Muscle of leg (tissue), 11 donors: ENCODE results near the gene OLFM1. TPM values are rescaled to one million over a fixed set of nuclear protein-coding genes. Genes with fewer than 3 reads are reported as not detected.
"Not testable (repeated sequence)": the region's sequence is repeated elsewhere in the genome, so short reads cannot be mapped to it uniquely, and the experiment has no call there.

Experiments used
- DNase-seq: peaks from one replicate; pipeline ENCODE4 v3.0.0; 2013
- H3K27ac ChIP-seq: one replicate; pipeline ENCODE4 v1.5.1; 2013; ENCODE audit warnings: mild to moderate bottlenecking, low read length, control low read depth
- H3K27me3 ChIP-seq: one replicate; pipeline ENCODE4 v1.6.1; 2013; ENCODE audit warnings: low read length; ENCODE audit not compliant: control insufficient read depth, insufficient read depth
- H3K36me3 ChIP-seq: one replicate; pipeline ENCODE4 v1.6.1; 2013; ENCODE audit warnings: low read length; ENCODE audit not compliant: control insufficient read depth, insufficient read depth
- H3K4me1 ChIP-seq: one replicate; pipeline ENCODE4 v1.6.1; 2013; ENCODE audit warnings: low read length; ENCODE audit not compliant: control insufficient read depth, insufficient read depth
- H3K4me3 ChIP-seq: one replicate; pipeline ENCODE4 v1.5.1; 2013; ENCODE audit warnings: low read length, control low read depth
- H3K9me3 ChIP-seq: replicated peaks from 2 replicates; pipeline ENCODE4 v1.6.1; 2013; ENCODE audit warnings: low read depth, low read length; ENCODE audit not compliant: control insufficient read depth
- WGBS: methylation state at CpG from one replicate; pipeline ENCODE4 v1.1.5; 2013; ENCODE audit warnings: missing lambda C conversion rate; ENCODE audit not compliant: insufficient coverage; 5-methylcytosine and 5-hydroxymethylcytosine counted together
- polyA plus RNA-seq, 8 donors: library from polyadenylated mRNA; unstranded; fragments of 120-200 nt; gene quantifications; one replicate each; pipeline versions ENCODE4 v1.2.1 to v1.2.3, GENCODE V29; 2013; ENCODE audit warnings: inconsistent platforms in 1 of 8, low replicate concordance in 1 of 8; ENCODE audit not compliant: insufficient read length in 8 of 8, insufficient read depth in 1 of 8
- total RNA-seq: library from RNA; stranded (reverse); fragments of 120-200 nt; gene quantifications from one replicate; pipeline ENCODE4 v1.2.4, GENCODE V29; 2013

Gene OLFM1
- total and polyA plus RNA-seq, 9 donors = 3.2 to 7.4 (median 4.7) TPM

GRCh38 chr9:135105938-135106491 is 18.5 kb downstream of the OLFM1 start:
- H3K9me3 ChIP-seq = no peaks in the 10 kb centered on the region
- H3K27ac ChIP-seq = no peak overlapping the region
- peaks cover 20% of the 10 kb centered on the region for H3K4me1 ChIP-seq
- DNase-seq = no peak
- H3K36me3 ChIP-seq = no peaks in the 10 kb centered on the region
- WGBS = 41% methylated on average over 20 of the region's 21 CpGs
- peaks cover 59% of the 10 kb centered on the region for H3K27me3 ChIP-seq
- no peak overlapping the region for H3K4me3 ChIP-seq

- H3K4me3 ChIP-seq = no peak overlapping the region
- peaks cover 62% of the 10 kb centered on the region for H3K27me3 ChIP-seq
- no peak overlapping the region for H3K27ac ChIP-seq
- no peaks in the 10 kb centered on the region for H3K36me3 ChIP-seq
- H3K9me3 ChIP-seq = no peaks in the 10 kb centered on the region
- WGBS = 74% methylated on average over 27 of the region's 29 CpGs
- DNase-seq = no peak
- peaks cover 20% of the 10 kb centered on the region for H3K4me1 ChIP-seq
Measured at GRCh38 chr9:135106551-135107270, 19.2 kb downstream of the OLFM1 start.

- Histone ChIP-seq H3K9me3 (no peaks in the 10 kb centered on the region), H3K36me3 (no peaks in the 10 kb centered on the region), H3K4me3 (no peak overlapping the region), H3K27me3 (peaks cover 62% of the 10 kb centered on the region), H3K27ac (no peak overlapping the region), H3K4me1 (peaks cover 18% of the 10 kb centered on the region)
- no peak for DNase-seq
- 9% methylated on average over 4 of the region's 10 CpGs for WGBS
Measured at GRCh38 chr9:135107581-135108235, 20.2 kb downstream of the OLFM1 start.

- Histone ChIP-seq H3K9me3 (no peaks in the 10 kb centered on the region), H3K27ac (no peak overlapping the region), H3K4me1 (peaks cover 6% of the 10 kb centered on the region), H3K27me3 (peaks cover 62% of the 10 kb centered on the region), H3K4me3 (no peak overlapping the region), H3K36me3 (no peaks in the 10 kb centered on the region)
- WGBS = 69% methylated on average over 13 of the region's 15 CpGs
- no peak for DNase-seq
Measured at GRCh38 chr9:135108831-135109510, 21.5 kb downstream of the OLFM1 start.

GRCh38 chr9:135109650-135110049 is 22.2 kb downstream of the OLFM1 start:
- H3K4me3 ChIP-seq = no peak overlapping the region

GRCh38 chr9:135110416-135110815 is 22.9 kb downstream of the OLFM1 start:
- DNase-seq = no peak
- WGBS = 34% methylated on average over 12 of the region's 14 CpGs
- H3K27me3 ChIP-seq = peaks cover 54% of the 10 kb centered on the region

More at GRCh38 chr9:135109650-135110049, 22.2 kb downstream of the OLFM1 start:
- H3K27ac ChIP-seq = no peak overlapping the region
- no peaks in the 10 kb centered on the region for H3K9me3 ChIP-seq
- no peak for DNase-seq
- H3K27me3 ChIP-seq = peaks cover 60% of the 10 kb centered on the region
- H3K36me3 ChIP-seq = no peaks in the 10 kb centered on the region
- H3K4me1 ChIP-seq = peaks cover under 1% of the 10 kb centered on the region
- WGBS = 65% methylated on average over 7 of the region's 8 CpGs

GRCh38 chr9:135111600-135111999 is 24.1 kb downstream of the OLFM1 start:
- H3K27me3 ChIP-seq = peaks cover 47% of the 10 kb centered on the region
- not testable (repeated sequence) for H3K36me3 ChIP-seq, H3K4me1 ChIP-seq, DNase-seq, H3K9me3 ChIP-seq, H3K27ac ChIP-seq, H3K4me3 ChIP-seq
- 69% methylated on average over 5 of the region's 12 CpGs for WGBS

More at GRCh38 chr9:135110416-135110815, 22.9 kb downstream of the OLFM1 start:
- Histone ChIP-seq H3K9me3 (no peaks in the 10 kb centered on the region), H3K36me3 (no peaks in the 10 kb centered on the region), H3K4me3 (no peak overlapping the region), H3K27ac (no peak overlapping the region), H3K4me1 (no peaks in the 10 kb centered on the region)

- no peaks in the 10 kb centered on the region for H3K9me3 ChIP-seq
- H3K27me3 ChIP-seq = peaks cover 7% of the 10 kb centered on the region
- peaks cover 4% of the 10 kb centered on the region for H3K4me1 ChIP-seq
- H3K4me3 ChIP-seq = no peak overlapping the region
- no peaks in the 10 kb centered on the region for H3K36me3 ChIP-seq
- WGBS = 87% methylated on average over 3 of the region's 4 CpGs
- no peak overlapping the region for H3K27ac ChIP-seq
- DNase-seq = no peak
Measured at GRCh38 chr9:135116371-135116770, 28.9 kb downstream of the OLFM1 start.

GRCh38 chr9:135116881-135117280 is 29.4 kb downstream of the OLFM1 start:
- H3K4me3 ChIP-seq = no peak overlapping the region
- peak; percentile 16 for DNase-seq
- H3K27me3 ChIP-seq = peaks cover 4% of the 10 kb centered on the region
- no peaks in the 10 kb centered on the region for H3K36me3 ChIP-seq
- WGBS = 52% methylated on average over 7 of the region's 9 CpGs
- no peaks in the 10 kb centered on the region for H3K9me3 ChIP-seq
- H3K4me1 ChIP-seq = peaks cover 4% of the 10 kb centered on the region
- H3K27ac ChIP-seq = no peak overlapping the region

- Histone ChIP-seq H3K4me1 (peaks cover 4% of the 10 kb centered on the region), H3K36me3 (no peaks in the 10 kb centered on the region), H3K27ac (no peak overlapping the region), H3K4me3 (no peak overlapping the region), H3K9me3 (no peaks in the 10 kb centered on the region), H3K27me3 (peaks cover 4% of the 10 kb centered on the region)
- 54% methylated on average over 5 of the region's 12 CpGs for WGBS
- no peak for DNase-seq
Measured at GRCh38 chr9:135117281-135117680, 29.8 kb downstream of the OLFM1 start.
